GM19239 (cell line): ENCODE measurements around the gene COL6A2.

ENCODE experiments used
- DNase-seq: peaks from one replicate; pipeline ENCODE4 v3.0.0; 2011; ENCODE audit warnings: low spot score; ENCODE audit not compliant: insufficient read length
- FAIRE-seq: peaks from 2 replicates; lab custom pipeline; 2011; peaks lifted over from hg19 to GRCh38; lab: Jason Lieb, UNC

Gene COL6A2

GRCh38 chr21:46122237-46122671 is 24.3 kb downstream of the COL6A2 start:
- DNase-seq = no peak
- no peak for FAIRE-seq

GRCh38 chr21:46122758-46123683 is 25.1 kb downstream of the COL6A2 start:
- FAIRE-seq (no peak), DNase-seq (no peak)

- FAIRE-seq (no peak), DNase-seq (no peak)
These were observed 26.4 kb downstream of the COL6A2 start for GRCh38 chr21:46124083-46124925.

- DNase-seq (no peak), FAIRE-seq (no peak)
These were observed 27.3 kb downstream of the COL6A2 start for GRCh38 chr21:46124926-46125845.

GRCh38 chr21:46125846-46126301 is 28.0 kb downstream of the COL6A2 start:
- FAIRE-seq = no peak

GRCh38 chr21:46126309-46127238 is 28.7 kb downstream of the COL6A2 start:
- no peak for DNase-seq
- FAIRE-seq = no peak

More at GRCh38 chr21:46125846-46126301, 28.0 kb downstream of the COL6A2 start:
- no peak for DNase-seq

GRCh38 chr21:46127239-46128105 is 29.6 kb downstream of the COL6A2 start:
- FAIRE-seq (no peak), DNase-seq (no peak)

GRCh38 chr21:46128106-46128932 is 30.4 kb downstream of the COL6A2 start:
- FAIRE-seq = no peak

GRCh38 chr21:46128933-46129571 is 31.1 kb downstream of the COL6A2 start:
- DNase-seq (no peak), FAIRE-seq (no peak)

More at GRCh38 chr21:46128106-46128932, 30.4 kb downstream of the COL6A2 start:
- DNase-seq = no peak

- FAIRE-seq = no peak
- no peak for DNase-seq
These were observed 32.1 kb downstream of the COL6A2 start for GRCh38 chr21:46129846-46130651.

- DNase-seq (no peak), FAIRE-seq (no peak)
These were observed 33.1 kb downstream of the COL6A2 start for GRCh38 chr21:46130831-46131587.

GRCh38 chr21:46131588-46131837 is 33.6 kb downstream of the COL6A2 start:
- FAIRE-seq (no peak), DNase-seq (no peak)

GRCh38 chr21:46131838-46132651 is 34.1 kb downstream of the COL6A2 start:
- FAIRE-seq (no peak), DNase-seq (no peak)

- DNase-seq (no peak), FAIRE-seq (no peak)
These were observed 38.0 kb downstream of the COL6A2 start for GRCh38 chr21:46135782-46136395.
